ENCODE data around the gene ITGA11.

Gene ITGA11

GRCh38 chr15:68445351-68445750 is 13.4 kb upstream of the ITGA11 start:
- Histone ChIP-seq H2AFZ (ENCODE audit: low read length) (no peak overlapping the region), H3F3A (ENCODE audit: insufficient read depth, low read length) (no peaks in the 10 kb centered on the region), H3K4me3 (ENCODE audit: low read depth, low read length, poor library complexity, severe bottlenecking) (no peak overlapping the region), H3K9ac (ENCODE audit: low read length) (no peak overlapping the region), H3K4me1 (ENCODE audit: insufficient read depth, low read length, severe bottlenecking) (no peaks in the 10 kb centered on the region), H4K20me1 (ENCODE audit: insufficient read depth, low read length) (no peaks in the 10 kb centered on the region), H3K9me2 (ENCODE audit: low read depth, low read length) (no peaks in the 10 kb centered on the region), H3K79me2 (ENCODE audit: insufficient read depth, low read length) (no peaks in the 10 kb centered on the region), H3K36me3 (ENCODE audit: insufficient read depth, low read length) (no peaks in the 10 kb centered on the region), H3K27ac (ENCODE audit: low read depth, low read length, poor library complexity, severe bottlenecking) (no peak overlapping the region), H3K27me3 (ENCODE audit: insufficient read depth, low read length) (peaks cover 7% of the 10 kb centered on the region; the same call in 1 of the 2 replicates), H3K4me2 (ENCODE audit: low read length) (no peak overlapping the region), H3K9me3 (ENCODE audit: low read length) (no peaks in the 10 kb centered on the region)
- TF ChIP-seq EZH2 (IDR thresholded peaks at IDR 0.05; ENCODE audit: borderline replicate concordance, low read length) (no peak), CTCF (IDR thresholded peaks at IDR 0.05; ENCODE audit: low read length) (no peak)

- H3K27me3 ChIP-seq (ENCODE audit: insufficient read depth, low read length) = peaks cover 7% of the 10 kb centered on the region; the same call in 1 of the 2 replicates
- H3K4me2 ChIP-seq (ENCODE audit: low read length) = no peak overlapping the region
- H3K79me2 ChIP-seq (ENCODE audit: insufficient read depth, low read length) = no peaks in the 10 kb centered on the region
- H3K9me3 ChIP-seq (ENCODE audit: low read length) = no peaks in the 10 kb centered on the region
- H3K9ac ChIP-seq (ENCODE audit: low read length) = no peak overlapping the region
- no peak overlapping the region for H3K4me3 ChIP-seq (ENCODE audit: low read depth, low read length, poor library complexity, severe bottlenecking)
- no peaks in the 10 kb centered on the region for H4K20me1 ChIP-seq (ENCODE audit: insufficient read depth, low read length)
- H3K36me3 ChIP-seq (ENCODE audit: insufficient read depth, low read length) = no peaks in the 10 kb centered on the region
- H3K4me1 ChIP-seq (ENCODE audit: insufficient read depth, low read length, severe bottlenecking) = no peaks in the 10 kb centered on the region
- TF ChIP-seq CTCF (IDR thresholded peaks at IDR 0.05; ENCODE audit: low read length) (no peak), EZH2 (IDR thresholded peaks at IDR 0.05; ENCODE audit: borderline replicate concordance, low read length) (no peak)
- no peaks in the 10 kb centered on the region for H3F3A ChIP-seq (ENCODE audit: insufficient read depth, low read length)
- no peaks in the 10 kb centered on the region for H3K9me2 ChIP-seq (ENCODE audit: low read depth, low read length)
- H2AFZ ChIP-seq (ENCODE audit: low read length) = no peak overlapping the region
- no peak overlapping the region for H3K27ac ChIP-seq (ENCODE audit: low read depth, low read length, poor library complexity, severe bottlenecking)
Observed at GRCh38 chr15:68444336-68444735, 12.4 kb upstream of the ITGA11 start.

GRCh38 chr15:68442903-68443302 is 10.9 kb upstream of the ITGA11 start:
- H2AFZ ChIP-seq (ENCODE audit: low read length) = no peak overlapping the region
- no peaks in the 10 kb centered on the region for H3K4me1 ChIP-seq (ENCODE audit: insufficient read depth, low read length, severe bottlenecking)

More at GRCh38 chr15:68442903-68443302, 10.9 kb upstream of the ITGA11 start:
- Histone ChIP-seq H3K36me3 (ENCODE audit: insufficient read depth, low read length) (no peaks in the 10 kb centered on the region), H3K27me3 (ENCODE audit: insufficient read depth, low read length) (peaks cover 7% of the 10 kb centered on the region; the same call in 1 of the 2 replicates), H3K9me3 (ENCODE audit: low read length) (no peaks in the 10 kb centered on the region), H3K9me2 (ENCODE audit: low read depth, low read length) (no peaks in the 10 kb centered on the region), H3F3A (ENCODE audit: insufficient read depth, low read length) (no peaks in the 10 kb centered on the region), H4K20me1 (ENCODE audit: insufficient read depth, low read length) (no peaks in the 10 kb centered on the region), H3K4me2 (ENCODE audit: low read length) (no peak overlapping the region), H3K9ac (ENCODE audit: low read length) (no peak overlapping the region), H3K79me2 (ENCODE audit: insufficient read depth, low read length) (no peaks in the 10 kb centered on the region), H3K27ac (ENCODE audit: low read depth, low read length, poor library complexity, severe bottlenecking) (no peak overlapping the region), H3K4me3 (ENCODE audit: low read depth, low read length, poor library complexity, severe bottlenecking) (no peak overlapping the region)
- no peak for TF ChIP-seq CTCF (IDR thresholded peaks at IDR 0.05; ENCODE audit: low read length)
- TF ChIP-seq EZH2 (IDR thresholded peaks at IDR 0.05; ENCODE audit: borderline replicate concordance, low read length) = no peak

Measured in OCI-LY1 (cell line).